Esophagus muscularis mucosa (tissue), 4 donors: ENCODE results near the gene PRPSAP1. TPM values are rescaled to one million over a fixed set of nuclear protein-coding genes. Genes with fewer than 3 reads are reported as not detected.
"Not testable (repeated sequence)": the region's sequence is repeated elsewhere in the genome, so short reads cannot be mapped to it uniquely, and the experiment has no call there.

ENCODE experiments used
- DNase-seq: peaks from one replicate; pipeline ENCODE4 v3.0.0-alpha.2; 2017; ENCODE audit errors: extremely low spot score
- H3K27ac ChIP-seq, 4 donors: fragments of 200-600 bp; sonication (generic); replicated peaks in 1 of 4; 1 replicate in 3 of 4; 2 replicates in 1 of 4; pipeline ENCODE4 v1.5.1; 2016 to 2019; ENCODE audit warnings: mild to moderate bottlenecking in 1 of 4
- H3K27me3 ChIP-seq, 4 donors: fragments of 200-600 bp; sonication (generic); one replicate each; pipeline versions ENCODE4 v1.5.1 to v1.6.0; 2016 to 2019
- H3K36me3 ChIP-seq, 4 donors: fragments of 200-600 bp; sonication (generic); one replicate each; pipeline ENCODE4 v1.5.1; 2016 to 2019
- H3K4me1 ChIP-seq, 4 donors: fragments of 200-600 bp; sonication (generic); one replicate each; pipeline ENCODE4 v1.5.1; 2016 to 2019
- H3K4me3 ChIP-seq, 4 donors: fragments of 200-600 bp; sonication (generic); 1 replicate in 2 of 4; 2 replicates in 2 of 4; pipeline ENCODE4 v1.5.1; 2016 to 2019; ENCODE audit warnings: mild to moderate bottlenecking in 4 of 4, moderate library complexity in 1 of 4
- H3K9me3 ChIP-seq, 4 donors: fragments of 200-600 bp; sonication (generic); 1 replicate in 3 of 4; 2 replicates in 1 of 4; pipeline ENCODE4 v1.5.1; 2016 to 2019
- CTCF ChIP-seq, 3 experiments: fragments of 200-600 bp in 2 of 3; fragments of 450-650 bp in 1 of 3; sonication (generic) in 2 of 3; IDR thresholded peaks; one replicate each; pipeline ENCODE4 v1.5.1; 2017 to 2019; ENCODE audit warnings: antibody characterized with exemption in 3 of 3, mild to moderate bottlenecking in 2 of 3, moderate library complexity in 1 of 3
- EP300 ChIP-seq: sonication (generic); formaldehyde crosslinking; IDR thresholded peaks from one replicate; pipeline ENCODE4 v1.6.1; 2017; ENCODE audit warnings: antibody characterized with exemption
- POLR2A ChIP-seq: fragments of 450-650 bp; IDR thresholded peaks from one replicate; pipeline ENCODE4 v1.6.1; 2017; ENCODE audit warnings: antibody characterized with exemption, moderate library complexity, mild to moderate bottlenecking, low read depth
- POLR2AphosphoS5 ChIP-seq, 2 donors: sonication (generic); formaldehyde crosslinking; IDR thresholded peaks; one replicate each; pipeline ENCODE4 v1.6.1; 2017; ENCODE audit warnings: antibody characterized with exemption in 2 of 2
- WGBS: methylation state at CpG from one replicate; pipeline ENCODE4 v1.1.5; 2018; 5-methylcytosine and 5-hydroxymethylcytosine counted together
- intact Hi-C: fragments of 100-400 bp; cut with DNase I; formaldehyde crosslinking; loops from one replicate; pipeline ENCODE4 v1.15.1; 2023
- total RNA-seq, 4 donors: library from RNA; depleted of rRNA; stranded (reverse); fragments of >200 nt; gene quantifications; one replicate each; pipeline versions ENCODE4 v1.1.0 to v1.2.1, GENCODE V29; 2016

PRPSAP1 gene
- total RNA-seq, 4 donors from 2014 or later: 37.3 to 71.4 (median 50.4) TPM

- no peak for DNase-seq
- H3K27me3 ChIP-seq: peaks cover 0 to 9% (median 0%) of the 10 kb centered on the region in 4 donors
- H3K4me1 ChIP-seq: peaks cover 13 to 20% (median 18%) of the 10 kb centered on the region in 4 donors
- TF ChIP-seq POLR2AphosphoS5 (IDR thresholded peaks at IDR 0.05) (no peak), POLR2A (no peak), CTCF (IDR thresholded peaks at IDR 0.05) (no peak), EP300 (no peak)
- 81% methylated on average over 11 of the region's 11 CpGs for WGBS
- no peak overlapping the region for H3K4me3 ChIP-seq
- H3K36me3 ChIP-seq: no peaks in the 10 kb centered on the region
- no peaks in the 10 kb centered on the region for H3K9me3 ChIP-seq
- intact Hi-C loops: no loop called here
- peak overlapping the region in 3 of 4 donors; percentile 19 to 78 (median 62) for H3K27ac ChIP-seq
Observed at GRCh38 chr17:76363107-76363842, 9.6 kb upstream of the PRPSAP1 start.

GRCh38 chr17:76360461-76360860 lies 6.7 kb upstream of the PRPSAP1 start:
- intact Hi-C loops: no loop called here
- WGBS: 85% methylated on average over 2 of the region's 2 CpGs
- Histone ChIP-seq H3K27me3 (peaks cover 0 to 5% (median 0%) of the 10 kb centered on the region in 4 donors), H3K9me3 (no peaks in the 10 kb centered on the region), H3K36me3 (no peaks in the 10 kb centered on the region), H3K4me3 (no peak overlapping the region), H3K27ac (peak overlapping the region in 3 of 4 donors; percentile 6 to 74 (median 34)), H3K4me1 (peaks cover 13 to 20% (median 18%) of the 10 kb centered on the region in 4 donors)
- TF ChIP-seq POLR2AphosphoS5 (IDR thresholded peaks at IDR 0.05) (no peak), POLR2A (no peak), EP300 (no peak), CTCF (IDR thresholded peaks at IDR 0.05) (no peak)
- no peak for DNase-seq

GRCh38 chr17:76359776-76360175 lies 6.1 kb upstream of the PRPSAP1 start:
- H3K36me3 ChIP-seq, H3K9me3 ChIP-seq, H3K27me3 ChIP-seq, intact Hi-C loops, DNase-seq, H3K4me3 ChIP-seq: not testable (repeated sequence)
- peaks cover 13 to 22% (median 20%) of the 10 kb centered on the region in 4 donors for H3K4me1 ChIP-seq
- WGBS: 93% methylated on average over 6 of the region's 6 CpGs
- H3K27ac ChIP-seq: peak overlapping the region in 3 of 4 donors; percentile 6 to 74 (median 34)

GRCh38 chr17:76359375-76359774 lies 5.7 kb upstream of the PRPSAP1 start:
- no peak overlapping the region for H3K4me3 ChIP-seq
- no peaks in the 10 kb centered on the region for H3K36me3 ChIP-seq
- H3K4me1 ChIP-seq: peaks cover 17 to 26% (median 24%) of the 10 kb centered on the region in 4 donors
- H3K27me3 ChIP-seq: peaks cover 0 to 4% (median 0%) of the 10 kb centered on the region in 4 donors
- no peak for DNase-seq
- H3K9me3 ChIP-seq: no peaks in the 10 kb centered on the region
- intact Hi-C loops: no loop called here
- no peak overlapping the region for H3K27ac ChIP-seq
- 85% methylated on average over 6 of the region's 6 CpGs for WGBS
- no peak for TF ChIP-seq EP300
- no peak for TF ChIP-seq POLR2A

GRCh38 chr17:76357597-76358158 lies 4.0 kb upstream of the PRPSAP1 start:
- 89% methylated on average over 6 of the region's 6 CpGs for WGBS
- Histone ChIP-seq H3K4me1 (peaks cover 20 to 31% (median 26%) of the 10 kb centered on the region in 4 donors), H3K27me3 (no peaks in the 10 kb centered on the region), H3K9me3 (no peaks in the 10 kb centered on the region), H3K4me3 (no peak overlapping the region), H3K36me3 (no peaks in the 10 kb centered on the region), H3K27ac (no peak overlapping the region)
- intact Hi-C loops: no loop called here
- TF ChIP-seq POLR2A: no peak
- TF ChIP-seq EP300: no peak
- TF ChIP-seq POLR2AphosphoS5 (IDR thresholded peaks at IDR 0.05): no peak
- no peak for TF ChIP-seq CTCF (IDR thresholded peaks at IDR 0.05)
- no peak for DNase-seq
